VCaP (cell line): ENCODE results near the gene SEC16A.

Experiments
- H3K27ac ChIP-seq: fragments of 450-650 bp; 2 replicates; pipeline ENCODE4 v1.5.1; 2017
- CTCF ChIP-seq: fragments of 450-650 bp; conservative IDR thresholded peaks from 2 replicates; pipeline ENCODE4 v1.5.1; 2017; ENCODE audit warnings: mild to moderate bottlenecking, moderate library complexity

The SEC16A gene

GRCh38 chr9:136437430-136437829, 45.4 kb downstream of the SEC16A start:
- TF ChIP-seq CTCF: no peak
- H3K27ac ChIP-seq: peak overlapping the region; percentile 91; the same call in 1 of the 2 replicates

- no peak for TF ChIP-seq CTCF
- H3K27ac ChIP-seq: no peak overlapping the region
Measured at GRCh38 chr9:136436055-136436634, 46.7 kb downstream of the SEC16A start.

- TF ChIP-seq CTCF: no peak
- no peak overlapping the region for H3K27ac ChIP-seq
Measured at GRCh38 chr9:136434580-136435169, 48.2 kb downstream of the SEC16A start.

GRCh38 chr9:136433849-136434579, 48.8 kb downstream of the SEC16A start:
- no peak overlapping the region for H3K27ac ChIP-seq
- TF ChIP-seq CTCF: no peak

GRCh38 chr9:136433043-136433715, 49.7 kb downstream of the SEC16A start:
- TF ChIP-seq CTCF: no peak
- H3K27ac ChIP-seq: no peak overlapping the region

GRCh38 chr9:136432591-136432990, 50.2 kb downstream of the SEC16A start:
- H3K27ac ChIP-seq: no peak overlapping the region
- TF ChIP-seq CTCF: no peak

GRCh38 chr9:136431782-136432350, 51.0 kb downstream of the SEC16A start:
- TF ChIP-seq CTCF: no peak
- no peak overlapping the region for H3K27ac ChIP-seq
